Ovary (tissue), 3 donors: ENCODE results near the gene SYNGAP1.

Experiments
- EP300 ChIP-seq: sonication (generic); formaldehyde crosslinking; IDR thresholded peaks from one replicate; pipeline ENCODE4 v1.6.1; 2017; ENCODE audit warnings: antibody characterized with exemption
- TF ChIP-seq, protein P1 (sequence below), 3 donors: fragments of 450-650 bp in 2 of 3; fragments of 200-600 bp in 1 of 3; IDR thresholded peaks; one replicate each; pipeline versions ENCODE4 v1.5.1 to v1.8.0; 2016 to 2022; ENCODE audit warnings: antibody characterized with exemption in 3 of 3, mild to moderate bottlenecking in 1 of 3
- donor health status: DM: no; HTN: no; CAD: no.

DNA sequence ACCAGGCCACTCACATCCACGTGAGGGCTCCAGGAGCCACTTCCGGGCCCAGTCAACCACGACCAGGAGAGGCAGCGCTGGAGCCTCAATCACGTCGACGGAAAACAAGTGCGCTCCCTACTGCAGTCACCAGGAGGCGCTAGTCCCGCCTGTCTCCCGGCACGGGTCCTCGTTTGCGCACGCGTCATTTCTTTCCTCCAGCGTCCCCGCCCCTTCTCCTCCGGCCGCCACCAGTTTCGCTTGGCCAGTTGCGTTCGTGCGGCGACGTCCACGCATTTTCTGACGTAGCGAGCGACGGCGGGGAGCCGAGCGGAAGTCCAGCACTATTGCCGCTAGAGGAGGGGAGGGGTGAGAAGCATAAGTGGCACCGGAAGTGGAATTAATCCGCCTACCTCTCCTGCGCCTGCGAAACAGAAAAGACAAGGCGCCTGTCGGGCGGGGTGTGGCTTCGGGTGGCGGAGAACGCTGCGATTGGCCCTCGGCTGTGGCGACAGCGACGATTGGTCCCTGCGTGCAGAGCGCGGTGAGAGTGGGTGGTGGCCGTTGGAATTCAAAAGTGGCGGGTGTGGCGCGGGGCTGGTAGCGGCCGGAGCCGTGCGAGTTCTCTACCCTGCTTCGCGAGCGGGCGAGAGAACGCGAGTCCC is 28.5 kb upstream of the SYNGAP1 start, which contains the start of gene KIFC1:
- TF ChIP-seq, protein P1, sequence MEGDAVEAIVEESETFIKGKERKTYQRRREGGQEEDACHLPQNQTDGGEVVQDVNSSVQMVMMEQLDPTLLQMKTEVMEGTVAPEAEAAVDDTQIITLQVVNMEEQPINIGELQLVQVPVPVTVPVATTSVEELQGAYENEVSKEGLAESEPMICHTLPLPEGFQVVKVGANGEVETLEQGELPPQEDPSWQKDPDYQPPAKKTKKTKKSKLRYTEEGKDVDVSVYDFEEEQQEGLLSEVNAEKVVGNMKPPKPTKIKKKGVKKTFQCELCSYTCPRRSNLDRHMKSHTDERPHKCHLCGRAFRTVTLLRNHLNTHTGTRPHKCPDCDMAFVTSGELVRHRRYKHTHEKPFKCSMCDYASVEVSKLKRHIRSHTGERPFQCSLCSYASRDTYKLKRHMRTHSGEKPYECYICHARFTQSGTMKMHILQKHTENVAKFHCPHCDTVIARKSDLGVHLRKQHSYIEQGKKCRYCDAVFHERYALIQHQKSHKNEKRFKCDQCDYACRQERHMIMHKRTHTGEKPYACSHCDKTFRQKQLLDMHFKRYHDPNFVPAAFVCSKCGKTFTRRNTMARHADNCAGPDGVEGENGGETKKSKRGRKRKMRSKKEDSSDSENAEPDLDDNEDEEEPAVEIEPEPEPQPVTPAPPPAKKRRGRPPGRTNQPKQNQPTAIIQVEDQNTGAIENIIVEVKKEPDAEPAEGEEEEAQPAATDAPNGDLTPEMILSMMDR (IDR thresholded peaks at IDR 0.05) = peak; percentile 98 to 99 (median 99)
- peak; percentile 87 for TF ChIP-seq EP300
